Measurements from ENCODE around the gene PSD. TPM values are rescaled to one million over a fixed set of nuclear protein-coding genes. Genes with fewer than 3 reads are reported as not detected.

The PSD gene
- total RNA-seq = 0.38 and 4.2 TPM in 2 replicates

GRCh38 chr10:102418622-102419268, at the start of gene PSD:
Gene PSD, minus strand, starts transcription at chr10:102418785. Its CDS starts 1,747 bp downstream, at chr10:102417038.

GRCh38 chr10:102451105-102451969, 32.8 kb upstream of the PSD start, which contains the start of gene C10orf95:
Gene C10orf95, minus strand, starts transcription at chr10:102451543. Its CDS starts 450 bp downstream, at chr10:102451093.

GRCh38 chr10:102432162-102432950, 13.8 kb upstream of the PSD start, which contains the start of gene CUEDC2:
Gene CUEDC2, minus strand, starts transcription at chr10:102432574. Its CDS starts 7,386 bp downstream, at chr10:102425188.

GRCh38 chr10:102420714-102421506, 2.3 kb upstream of the PSD start, which contains the start of gene FBXL15:
Gene FBXL15, plus strand, starts transcription at chr10:102420836. Its CDS starts 294 bp downstream, at chr10:102421130.

GRCh38 chr10:102395400-102396316, 22.9 kb downstream of the PSD start, which contains the start of gene NFKB2:
Gene NFKB2, plus strand, starts transcription at chr10:102395705. Its CDS starts 255 bp downstream, at chr10:102395960.

Other genes with a start within 250 kb of the PSD start
- 0.19 and 0.56 TPM in 2 replicates for gene ELOVL3, start 192.5 kb downstream of the PSD start, total RNA-seq
- gene PITX3, start 177.3 kb downstream of the PSD start, total RNA-seq = under 0.01 TPM in 2 replicates
- 20.9 and 30.3 TPM in 2 replicates for gene GBF1, start 173.3 kb downstream of the PSD start, total RNA-seq
- 16.5 and 17.5 TPM in 2 replicates for gene NFKB2, start 23.1 kb downstream of the PSD start, total RNA-seq
- 7.5 and 9.0 TPM in 2 replicates for gene FBXL15, start 2.1 kb upstream of the PSD start, total RNA-seq
- 39.2 and 60.4 TPM in 2 replicates for gene CUEDC2, start 13.8 kb upstream of the PSD start, total RNA-seq
- gene C10orf95, start 32.8 kb upstream of the PSD start, total RNA-seq = not detected in 2 replicates
- 97.5 and 127 TPM in 2 replicates for gene ACTR1A, start 83.9 kb upstream of the PSD start, total RNA-seq
- gene SUFU, start 85.2 kb upstream of the PSD start, total RNA-seq = 2.3 and 2.5 TPM in 2 replicates
- gene TRIM8, start 225.7 kb upstream of the PSD start, total RNA-seq = 61.4 and 99.5 TPM in 2 replicates

Measured in regular cardiac myocyte (primary cell).